ENCODE measurements around the gene PTPN13.

PTPN13 gene

GRCh38 chr4:86845593-86845992 lies 251.5 kb downstream of the PTPN13 start:
- Mint-ChIP-seq H3K9me3 (no peaks in the 10 kb centered on the region), H3K36me3 (no peaks in the 10 kb centered on the region), H3K4me3 (no peak overlapping the region), H3K4me1 (no peaks in the 10 kb centered on the region), H3K27ac (no peak overlapping the region), H3K27me3 (no peaks in the 10 kb centered on the region)
- DNase-seq: no peak
- CTCF ChIA-PET: no interaction called here

GRCh38 chr4:86846921-86847320 lies 252.8 kb downstream of the PTPN13 start:
- Mint-ChIP-seq H3K36me3 (no peaks in the 10 kb centered on the region), H3K27ac (no peak overlapping the region), H3K9me3 (no peaks in the 10 kb centered on the region), H3K4me1 (no peaks in the 10 kb centered on the region), H3K4me3 (no peak overlapping the region), H3K27me3 (no peaks in the 10 kb centered on the region)
- no peak for DNase-seq
- CTCF ChIA-PET: no interaction called here

GRCh38 chr4:86847571-86847970 lies 253.5 kb downstream of the PTPN13 start:
- H3K27ac Mint-ChIP-seq: no peak overlapping the region
- no peak overlapping the region for H3K4me3 Mint-ChIP-seq
- CTCF ChIA-PET: no interaction called here
- DNase-seq: no peak
- H3K9me3 Mint-ChIP-seq: no peaks in the 10 kb centered on the region
- H3K36me3 Mint-ChIP-seq: no peaks in the 10 kb centered on the region
- no peaks in the 10 kb centered on the region for H3K4me1 Mint-ChIP-seq
- H3K27me3 Mint-ChIP-seq: no peaks in the 10 kb centered on the region

- Mint-ChIP-seq H3K4me1 (no peaks in the 10 kb centered on the region), H3K27ac (no peak overlapping the region), H3K9me3 (no peaks in the 10 kb centered on the region), H3K4me3 (no peak overlapping the region), H3K36me3 (no peaks in the 10 kb centered on the region), H3K27me3 (no peaks in the 10 kb centered on the region)
- CTCF ChIA-PET: no interaction called here
- DNase-seq: no peak
These were observed 254.0 kb downstream of the PTPN13 start for GRCh38 chr4:86848136-86848535.

- H3K27me3 Mint-ChIP-seq: no peaks in the 10 kb centered on the region
- no peaks in the 10 kb centered on the region for H3K4me1 Mint-ChIP-seq
- no peak within 1 kb of the TSS for H3K27ac Mint-ChIP-seq
- H3K4me3 Mint-ChIP-seq: no peak within 1 kb of the TSS
- H3K36me3 Mint-ChIP-seq: no peaks in the 10 kb centered on the region
- no peaks in the 10 kb centered on the region for H3K9me3 Mint-ChIP-seq
- no peak for DNase-seq
- CTCF ChIA-PET: no interaction called here
These were observed 254.9 kb downstream of the PTPN13 start, which contains the start of gene SLC10A6 for GRCh38 chr4:86848732-86849619. Gene SLC10A6, minus strand, starts transcription at chr4:86849384. Its CDS starts 269 bp downstream, at chr4:86849115.

GRCh38 chr4:86853209-86853608 lies 259.1 kb downstream of the PTPN13 start:
- CTCF ChIA-PET: no interaction called here
- Mint-ChIP-seq H3K27me3 (no peaks in the 10 kb centered on the region), H3K27ac (no peak overlapping the region), H3K36me3 (no peaks in the 10 kb centered on the region), H3K9me3 (no peaks in the 10 kb centered on the region), H3K4me1 (no peaks in the 10 kb centered on the region), H3K4me3 (no peak overlapping the region)
- no peak for DNase-seq

- Mint-ChIP-seq H3K27ac (no peak overlapping the region), H3K9me3 (no peaks in the 10 kb centered on the region), H3K36me3 (no peaks in the 10 kb centered on the region), H3K4me1 (no peaks in the 10 kb centered on the region), H3K27me3 (no peaks in the 10 kb centered on the region), H3K4me3 (no peak overlapping the region)
- CTCF ChIA-PET: no interaction called here
- DNase-seq: no peak
These were observed 261.5 kb downstream of the PTPN13 start for GRCh38 chr4:86855572-86855971.

- no peaks in the 10 kb centered on the region for H3K27me3 Mint-ChIP-seq
- DNase-seq: no peak
- CTCF ChIA-PET: no interaction called here
- H3K4me1 Mint-ChIP-seq: no peaks in the 10 kb centered on the region
- no peaks in the 10 kb centered on the region for H3K9me3 Mint-ChIP-seq
- H3K27ac Mint-ChIP-seq: no peak overlapping the region
- no peaks in the 10 kb centered on the region for H3K36me3 Mint-ChIP-seq
- no peak overlapping the region for H3K4me3 Mint-ChIP-seq
These were observed 262.8 kb downstream of the PTPN13 start for GRCh38 chr4:86856896-86857295.

- Mint-ChIP-seq H3K4me1 (no peaks in the 10 kb centered on the region), H3K36me3 (no peaks in the 10 kb centered on the region), H3K4me3 (no peak overlapping the region), H3K27me3 (no peaks in the 10 kb centered on the region), H3K27ac (no peak overlapping the region), H3K9me3 (no peaks in the 10 kb centered on the region)
- CTCF ChIA-PET: no interaction called here
- DNase-seq: no peak
These were observed 263.4 kb downstream of the PTPN13 start for GRCh38 chr4:86857341-86858052.

Measured in activated naive CD4-positive, alpha-beta T cell treated with anti-CD3 and anti-CD28 coated beads, Interleukin-2, amount 10 ng/mL, durations not matched to agents 7 days and 5 days (primary cell).